Keratinocyte (primary cell): Measurements from ENCODE around the gene SPRY4. TPM values are rescaled to one million over a fixed set of nuclear protein-coding genes. Genes with fewer than 3 reads are reported as not detected.

ENCODE experiments used
- DNase-seq: peaks from one replicate; pipeline ENCODE4 v3.0.0-alpha.2; 2011; ENCODE audit warnings: low read depth, missing footprints, low spot score
- FAIRE-seq: peaks from 2 replicates; lab custom pipeline; 2011; peaks lifted over from hg19 to GRCh38; lab: Jason Lieb, UNC
- H2AFZ ChIP-seq: 2 replicates; pipeline ENCODE4 v1.6.0; 2012; ENCODE audit warnings: low read length, control low read depth, inconsistent platforms; ENCODE audit not compliant: control insufficient read depth
- H3K27ac ChIP-seq: 2 replicates; pipeline ENCODE4 v1.5.1; 2011; ENCODE audit warnings: low read length; ENCODE audit not compliant: control insufficient read depth, insufficient read depth
- H3K27me3 ChIP-seq: 3 replicates; pipeline ENCODE4 v1.6.0; 2011; ENCODE audit warnings: low read length; ENCODE audit not compliant: control insufficient read depth, insufficient read depth; ENCODE audit errors: extremely low read depth
- H3K36me3 ChIP-seq, 2 experiments: 2 replicates in 1 of 2; 3 replicates in 1 of 2; pipeline ENCODE4 v1.5.1; 2011; ENCODE audit warnings: low read length in 2 of 2, mild to moderate bottlenecking in 1 of 2; ENCODE audit not compliant: control insufficient read depth in 2 of 2, insufficient read depth in 2 of 2; ENCODE audit errors: extremely low read depth in 1 of 2
- H3K4me1 ChIP-seq: 3 replicates; pipeline ENCODE4 v1.5.1; 2011; ENCODE audit warnings: low read length; ENCODE audit not compliant: control insufficient read depth, insufficient read depth; ENCODE audit errors: extremely low read depth
- H3K4me2 ChIP-seq: 3 replicates; pipeline ENCODE4 v1.6.0; 2011; ENCODE audit warnings: low read depth, low read length; ENCODE audit not compliant: control insufficient read depth, insufficient read depth; ENCODE audit errors: extremely low read depth
- H3K4me3 ChIP-seq, 3 experiments: fragments of 200-600 bp in 1 of 3; sonication (generic) in 1 of 3; 2 replicates in 2 of 3; 3 replicates in 1 of 3; pipeline ENCODE4 v1.5.1; 2011 to 2016; ENCODE audit warnings: low read length in 3 of 3, mild to moderate bottlenecking in 3 of 3, control low read depth in 2 of 3, inconsistent platforms in 1 of 3, low read depth in 1 of 3, mixed read lengths in 1 of 3, mixed run types in 1 of 3, moderate library complexity in 1 of 3; ENCODE audit not compliant: control insufficient read depth in 2 of 3, insufficient read depth in 2 of 3; ENCODE audit errors: extremely low read depth in 1 of 3
- H3K79me2 ChIP-seq: 2 replicates; pipeline ENCODE4 v1.6.0; 2012; ENCODE audit warnings: low read length; ENCODE audit not compliant: control insufficient read depth, insufficient read depth
- H3K9ac ChIP-seq: 3 replicates; pipeline ENCODE4 v1.6.0; 2011; ENCODE audit warnings: low read length; ENCODE audit not compliant: control insufficient read depth, insufficient read depth; ENCODE audit errors: extremely low read depth
- H3K9me1 ChIP-seq: 3 replicates; pipeline ENCODE4 v1.6.0; 2011; ENCODE audit warnings: low read length; ENCODE audit not compliant: control insufficient read depth, insufficient read depth; ENCODE audit errors: extremely low read depth
- H3K9me3 ChIP-seq: 2 replicates; pipeline ENCODE4 v1.5.1; 2012; ENCODE audit warnings: low read depth, low read length; ENCODE audit not compliant: control insufficient read depth
- H4K20me1 ChIP-seq: 3 replicates; pipeline ENCODE4 v1.6.0; 2011; ENCODE audit warnings: low read length; ENCODE audit not compliant: control insufficient read depth, insufficient read depth; ENCODE audit errors: extremely low read depth
- EZH2 ChIP-seq: IDR thresholded peaks from one replicate; pipeline ENCODE4 v1.6.1; 2012; ENCODE audit warnings: inconsistent platforms, mild to moderate bottlenecking, low read length, moderate library complexity
- dilution Hi-C: fragments of 300-500 bp; cut with MboI; formaldehyde crosslinking; loops from one replicate; pipeline ENCODE4 v1.7.0; 2020; ENCODE audit warnings: low sequenced_read_pairs; ENCODE audit not compliant: extremely low pct_ligation_motif_present
- polyA plus RNA-seq, 5 experiments: library from polyadenylated mRNA; depleted of rRNA in 3 of 5; stranded (reverse) in 3 of 5; stranded (forward) in 1 of 5; unstranded in 1 of 5; fragments of >200 nt; gene quantifications; 1 replicate in 1 of 5; 2 replicates in 3 of 5; 3 replicates in 1 of 5; pipeline versions ENCODE4 v1.2.1 to v1.2.3, GENCODE V29; 2011 to 2012; ENCODE audit warnings: missing spikeins in 2 of 5, low read depth in 1 of 5, low replicate concordance in 1 of 5
- TF ChIP-seq, protein P1 (sequence below), 3 experiments: IDR thresholded peaks in 1 of 3; conservative IDR thresholded peaks in 1 of 3; optimal IDR thresholded peaks in 1 of 3; 2 replicates in 2 of 3; 3 replicates in 1 of 3; pipeline versions ENCODE3 to v1.5.1; 2011; ENCODE audit warnings: low read length in 3 of 3, mild to moderate bottlenecking in 3 of 3, moderate library complexity in 2 of 3, control low read depth in 1 of 3, inconsistent platforms in 1 of 3; ENCODE audit not compliant: insufficient read depth in 2 of 3; ENCODE audit errors: extremely low read depth in 1 of 3

The SPRY4 gene
- polyA plus RNA-seq, 1 donor (not counting 4 experiments of a cell fraction or from before 2014, with no cell fraction given), result 10.2 TPM

DNA sequence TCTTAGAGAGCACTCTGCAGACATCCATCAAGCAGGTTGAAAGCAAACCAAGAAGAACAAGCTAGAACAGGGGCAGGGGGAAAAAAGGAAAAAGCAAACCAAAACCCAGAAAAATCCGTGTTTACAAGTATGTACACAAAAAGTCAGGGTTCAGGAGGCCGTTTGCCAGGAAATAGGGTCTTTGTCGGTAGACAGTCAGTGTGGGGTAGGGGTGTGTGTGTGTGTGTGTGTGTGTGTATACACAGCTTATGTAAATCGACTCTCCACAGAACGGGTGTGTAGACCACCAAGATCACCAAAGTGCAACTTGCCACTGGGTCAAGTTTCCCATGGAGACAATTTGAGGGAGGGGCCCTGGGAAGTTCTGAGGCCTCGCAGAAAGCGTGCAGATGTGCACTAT lies 13.1 kb downstream of the SPRY4 start:
- H3K9me1 ChIP-seq, result peaks cover 8% of the 10 kb centered on the region
- no peak overlapping the region for H3K4me2 ChIP-seq
- H3K9ac ChIP-seq, result no peak overlapping the region
- TF ChIP-seq EZH2, result no peak
- TF ChIP-seq, protein P1, sequence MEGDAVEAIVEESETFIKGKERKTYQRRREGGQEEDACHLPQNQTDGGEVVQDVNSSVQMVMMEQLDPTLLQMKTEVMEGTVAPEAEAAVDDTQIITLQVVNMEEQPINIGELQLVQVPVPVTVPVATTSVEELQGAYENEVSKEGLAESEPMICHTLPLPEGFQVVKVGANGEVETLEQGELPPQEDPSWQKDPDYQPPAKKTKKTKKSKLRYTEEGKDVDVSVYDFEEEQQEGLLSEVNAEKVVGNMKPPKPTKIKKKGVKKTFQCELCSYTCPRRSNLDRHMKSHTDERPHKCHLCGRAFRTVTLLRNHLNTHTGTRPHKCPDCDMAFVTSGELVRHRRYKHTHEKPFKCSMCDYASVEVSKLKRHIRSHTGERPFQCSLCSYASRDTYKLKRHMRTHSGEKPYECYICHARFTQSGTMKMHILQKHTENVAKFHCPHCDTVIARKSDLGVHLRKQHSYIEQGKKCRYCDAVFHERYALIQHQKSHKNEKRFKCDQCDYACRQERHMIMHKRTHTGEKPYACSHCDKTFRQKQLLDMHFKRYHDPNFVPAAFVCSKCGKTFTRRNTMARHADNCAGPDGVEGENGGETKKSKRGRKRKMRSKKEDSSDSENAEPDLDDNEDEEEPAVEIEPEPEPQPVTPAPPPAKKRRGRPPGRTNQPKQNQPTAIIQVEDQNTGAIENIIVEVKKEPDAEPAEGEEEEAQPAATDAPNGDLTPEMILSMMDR (optimal IDR thresholded peaks at IDR 0.05 in 1 of 3, IDR thresholded peaks at IDR 0.05 in 1 of 3, conservative IDR thresholded peaks at IDR 0.05 in 1 of 3; ENCODE audit: extremely low read depth in 1 of 3, insufficient read depth in 2 of 3, low read length in 3 of 3), result no peak
- no peak overlapping the region for H3K27ac ChIP-seq
- dilution Hi-C loops, result no loop called here
- no peak overlapping the region for H2AFZ ChIP-seq
- peaks cover 30 to 41% of the 10 kb centered on the region in 2 experiments for H3K36me3 ChIP-seq
- H3K27me3 ChIP-seq, result no peaks in the 10 kb centered on the region
- DNase-seq (no peak), FAIRE-seq (no peak)
- no peaks in the 10 kb centered on the region for H3K4me1 ChIP-seq
- peaks cover 68% of the 10 kb centered on the region for H3K79me2 ChIP-seq
- H3K4me3 ChIP-seq, result no peak overlapping the region
- H4K20me1 ChIP-seq, result peaks cover 23% of the 10 kb centered on the region
- H3K9me3 ChIP-seq, result no peaks in the 10 kb centered on the region

DNA sequence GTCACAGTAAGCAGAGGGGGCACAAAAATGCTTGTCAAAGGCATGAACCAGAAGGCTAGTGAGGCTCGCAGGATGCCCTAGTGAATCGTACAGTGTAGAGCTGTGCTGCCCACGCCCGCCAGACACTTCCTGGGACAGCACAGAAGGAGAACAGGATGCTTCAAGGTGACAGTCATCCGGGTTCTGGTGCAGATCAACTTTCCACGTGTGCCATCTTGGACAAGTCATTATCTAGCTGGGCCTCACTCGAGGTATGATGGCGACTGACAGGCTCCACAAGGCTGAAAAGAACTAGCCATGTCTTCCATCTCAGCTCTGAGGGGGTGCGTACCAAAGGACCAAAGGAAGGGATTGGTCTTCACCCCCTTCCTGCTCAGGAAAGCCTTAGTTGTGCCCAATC lies 14.0 kb downstream of the SPRY4 start:
- H3K9ac ChIP-seq, result no peak overlapping the region
- H3K4me3 ChIP-seq, result no peak overlapping the region
- H3K4me1 ChIP-seq, result no peaks in the 10 kb centered on the region
- no peaks in the 10 kb centered on the region for H3K27me3 ChIP-seq
- peaks cover 14% of the 10 kb centered on the region for H4K20me1 ChIP-seq
- DNase-seq, result no peak
- no peaks in the 10 kb centered on the region for H3K9me3 ChIP-seq
- no peak overlapping the region for H3K4me2 ChIP-seq
- H2AFZ ChIP-seq, result no peak overlapping the region
- no peak for FAIRE-seq
- dilution Hi-C loops, result no loop called here
- no peak overlapping the region for H3K27ac ChIP-seq
- H3K9me1 ChIP-seq, result peaks cover 8% of the 10 kb centered on the region
- peaks cover 59% of the 10 kb centered on the region for H3K79me2 ChIP-seq
- TF ChIP-seq, protein P1 (optimal IDR thresholded peaks at IDR 0.05 in 1 of 3, IDR thresholded peaks at IDR 0.05 in 1 of 3, conservative IDR thresholded peaks at IDR 0.05 in 1 of 3; ENCODE audit: extremely low read depth in 1 of 3, insufficient read depth in 2 of 3, low read length in 3 of 3), result no peak
- no peak for TF ChIP-seq EZH2
- H3K36me3 ChIP-seq, result peaks cover 30 to 40% of the 10 kb centered on the region in 2 experiments
